ENCODE data around the gene MAST4.

MAST4 gene

GRCh38 chr5:66909364-66909763 is 313.2 kb downstream of the MAST4 start:
- DNase-seq (ENCODE audit: low spot score): no peak

GRCh38 chr5:66912787-66913186 is 316.6 kb downstream of the MAST4 start:
- DNase-seq (ENCODE audit: low spot score): no peak

- no peak for DNase-seq (ENCODE audit: low spot score)
These were observed 319.3 kb downstream of the MAST4 start for GRCh38 chr5:66915531-66915930.

- DNase-seq (ENCODE audit: low spot score): no peak
These were observed 326.7 kb downstream of the MAST4 start for GRCh38 chr5:66922881-66923280.

GRCh38 chr5:66923457-66923856 is 327.3 kb downstream of the MAST4 start:
- no peak for DNase-seq (ENCODE audit: low spot score)

- no peak for DNase-seq (ENCODE audit: low spot score)
These were observed 327.7 kb downstream of the MAST4 start for GRCh38 chr5:66923922-66924321.

GRCh38 chr5:66927140-66927539 is 330.9 kb downstream of the MAST4 start:
- DNase-seq (ENCODE audit: low spot score): no peak

- DNase-seq (ENCODE audit: low spot score): no peak
These were observed 333.1 kb downstream of the MAST4 start for GRCh38 chr5:66929281-66929680.

- DNase-seq (ENCODE audit: low spot score): no peak
These were observed 333.8 kb downstream of the MAST4 start for GRCh38 chr5:66929995-66930394.

- DNase-seq (ENCODE audit: low spot score): no peak
These were observed 335.5 kb downstream of the MAST4 start for GRCh38 chr5:66931651-66932050.

- no peak for DNase-seq (ENCODE audit: low spot score)
These were observed 336.3 kb downstream of the MAST4 start for GRCh38 chr5:66932457-66932856.

GRCh38 chr5:66933066-66933465 is 336.9 kb downstream of the MAST4 start:
- DNase-seq (ENCODE audit: low spot score): no peak

GRCh38 chr5:66939094-66939493 is 342.9 kb downstream of the MAST4 start:
- no peak for DNase-seq (ENCODE audit: low spot score)

GRCh38 chr5:66945389-66946349 is 349.5 kb downstream of the MAST4 start:
- DNase-seq (ENCODE audit: low spot score): no peak

- no peak for DNase-seq (ENCODE audit: low spot score)
These were observed 351.3 kb downstream of the MAST4 start for GRCh38 chr5:66947458-66947857.

- no peak for DNase-seq (ENCODE audit: low spot score)
These were observed 352.9 kb downstream of the MAST4 start for GRCh38 chr5:66949066-66949465.

GRCh38 chr5:66952153-66952552 is 356.0 kb downstream of the MAST4 start:
- no peak for DNase-seq (ENCODE audit: low spot score)

GRCh38 chr5:66956439-66956838 is 360.2 kb downstream of the MAST4 start:
- DNase-seq (ENCODE audit: low spot score): no peak

- no peak for DNase-seq (ENCODE audit: low spot score)
These were observed 362.2 kb downstream of the MAST4 start for GRCh38 chr5:66958201-66958979.

- peak; percentile 71 for DNase-seq (ENCODE audit: low spot score)
These were observed 362.9 kb downstream of the MAST4 start for GRCh38 chr5:66958980-66959641.

GRCh38 chr5:66959653-66960052 is 363.5 kb downstream of the MAST4 start:
- DNase-seq (ENCODE audit: low spot score): no peak

GRCh38 chr5:66960369-66961137 is 364.4 kb downstream of the MAST4 start:
- DNase-seq (ENCODE audit: low spot score): no peak
